ENCODE measurements around the gene TMEM179B. TPM values are rescaled to one million over a fixed set of nuclear protein-coding genes. Genes with fewer than 3 reads are reported as not detected.
A peak's percentile ranks its signal among the peaks of the same experiment; 100 is the strongest.
"Not testable (repeated sequence)": the region's sequence is repeated elsewhere in the genome, so short reads cannot be mapped to it uniquely, and the experiment has no call there.

TMEM179B gene, protein sequence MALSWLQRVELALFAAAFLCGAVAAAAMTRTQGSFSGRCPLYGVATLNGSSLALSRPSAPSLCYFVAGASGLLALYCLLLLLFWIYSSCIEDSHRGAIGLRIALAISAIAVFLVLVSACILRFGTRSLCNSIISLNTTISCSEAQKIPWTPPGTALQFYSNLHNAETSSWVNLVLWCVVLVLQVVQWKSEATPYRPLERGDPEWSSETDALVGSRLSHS
- 27.5 and 41.9 TPM in 2 replicates for total RNA-seq
- 64.8 and 69.5 TPM in 2 replicates for polyA plus RNA-seq
- polyA plus RNA-seq (2012): 65.6 and 75.1 TPM in 2 replicates
- 104 and 112 TPM in 2 replicates for polyA minus RNA-seq (ENCODE audit: low replicate concordance)

DNA sequence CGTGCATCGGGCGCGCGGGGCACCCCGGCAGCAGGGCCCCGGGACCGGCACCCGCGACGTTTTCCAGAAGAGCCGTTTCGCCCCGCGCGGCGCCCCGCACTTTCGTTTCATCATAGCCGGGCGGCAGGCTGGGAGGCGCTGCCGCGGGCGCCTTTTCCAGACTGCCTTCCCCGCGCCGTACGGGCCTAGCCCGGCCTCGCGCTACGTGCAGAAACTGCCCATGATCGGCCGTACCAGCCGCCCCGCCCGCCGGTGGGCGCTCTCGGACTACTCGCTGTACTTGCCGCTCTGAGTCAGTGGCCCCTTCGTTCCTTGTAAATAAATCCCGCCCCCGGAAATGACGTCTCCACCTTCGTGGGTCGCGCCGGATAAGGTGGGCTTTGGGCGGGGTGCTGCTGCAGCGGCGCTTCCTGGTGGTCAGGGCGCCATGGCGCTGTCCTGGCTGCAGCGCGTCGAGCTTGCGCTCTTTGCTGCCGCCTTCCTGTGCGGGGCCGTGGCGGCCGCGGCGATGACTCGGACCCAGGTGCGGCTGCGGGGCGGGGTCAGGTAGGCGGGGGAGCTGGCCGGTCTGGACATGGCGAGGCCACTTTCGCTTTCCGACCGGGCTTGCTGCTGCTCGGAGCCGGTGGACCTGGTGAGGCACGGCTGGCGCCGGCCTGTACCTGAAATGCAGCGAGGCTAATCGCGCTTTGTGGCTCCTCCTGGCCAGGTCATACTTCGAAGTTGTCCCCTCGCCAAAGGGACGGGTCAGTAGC lies at the start of gene TMEM179B:
TMEM179B (plus strand) TSS at position 398 of the 755 bp plus-strand sequence; CDS start at position 428, 30 bp downstream.
- H3K4me3 ChIP-seq (replicated peaks in 1 of 4; ENCODE audit: control extremely low read depth in 1 of 4, insufficient read depth in 1 of 4, low read depth in 3 of 4, low read length in 4 of 4): peak within 1 kb of the TSS; percentile 87 to 99 (median 98)
- no peaks in the 10 kb centered on the region for H3K27me3 ChIP-seq (ENCODE audit: control insufficient read depth, insufficient read depth, low read length)

DNA sequence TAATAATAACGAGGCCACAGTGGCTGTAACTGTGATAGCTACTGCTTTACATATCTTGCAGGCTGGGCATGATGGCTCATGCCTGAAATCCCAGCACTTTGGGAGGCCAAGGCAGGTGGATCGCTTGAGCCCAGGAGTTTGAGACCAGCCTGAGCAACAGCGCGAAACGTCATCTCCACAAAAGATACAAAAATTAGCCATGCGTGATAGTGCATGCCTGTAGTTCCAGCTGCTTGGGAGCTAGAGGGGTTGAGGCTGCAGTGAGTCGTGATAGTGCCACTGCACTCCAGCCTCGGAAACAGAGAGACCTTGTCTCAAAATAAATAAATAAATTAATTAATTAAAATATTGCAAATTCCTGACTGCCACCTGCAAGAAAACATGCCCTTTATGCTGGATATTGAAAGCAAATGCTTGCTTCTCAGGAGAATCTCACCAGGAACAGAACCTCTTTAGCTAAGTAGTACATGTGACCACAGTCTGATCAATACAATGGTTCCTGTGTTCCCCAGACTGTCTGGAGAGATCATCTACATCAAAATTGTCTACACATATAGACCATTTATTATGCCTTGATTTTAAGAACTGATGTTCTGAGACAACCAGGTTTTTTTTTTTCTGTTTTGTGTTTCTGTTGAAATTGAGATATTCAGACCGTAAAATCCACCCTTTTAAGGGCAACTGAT lies 39.6 kb upstream of the TMEM179B start:
- DNase-seq (ENCODE audit: low read depth in 2 of 2): no peak
- Histone ChIP-seq H3K27me3 (ENCODE audit: control insufficient read depth, insufficient read depth, low read length) (no peaks in the 10 kb centered on the region), H3K4me3 (replicated peaks in 1 of 4; ENCODE audit: control extremely low read depth in 1 of 4, insufficient read depth in 1 of 4, low read depth in 3 of 4, low read length in 4 of 4) (no peak overlapping the region), H3K79me2 (ENCODE audit: control insufficient read depth, insufficient read depth, low read length) (peaks cover 4% of the 10 kb centered on the region), H3K36me3 (ENCODE audit: control insufficient read depth, insufficient read depth, low read length) (peaks cover 5% of the 10 kb centered on the region), H4K20me1 (ENCODE audit: control insufficient read depth, extremely low read depth, insufficient read depth, low read length) (no peaks in the 10 kb centered on the region), H3K9me3 (ENCODE audit: control insufficient read depth, insufficient read depth, low read depth, low read length) (no peaks in the 10 kb centered on the region), H3K27ac (ENCODE audit: insufficient read depth, low read length) (no peak overlapping the region), H3K9ac (ENCODE audit: insufficient read depth, low read length) (no peak overlapping the region), H3K4me1 (ENCODE audit: control insufficient read depth, extremely low read depth, insufficient read depth, low read length) (no peaks in the 10 kb centered on the region), H2AFZ (ENCODE audit: low read length) (no peak overlapping the region), H3K4me2 (ENCODE audit: extremely low read depth, insufficient read depth, low read length) (no peak overlapping the region)
- TF ChIP-seq, protein P1, sequence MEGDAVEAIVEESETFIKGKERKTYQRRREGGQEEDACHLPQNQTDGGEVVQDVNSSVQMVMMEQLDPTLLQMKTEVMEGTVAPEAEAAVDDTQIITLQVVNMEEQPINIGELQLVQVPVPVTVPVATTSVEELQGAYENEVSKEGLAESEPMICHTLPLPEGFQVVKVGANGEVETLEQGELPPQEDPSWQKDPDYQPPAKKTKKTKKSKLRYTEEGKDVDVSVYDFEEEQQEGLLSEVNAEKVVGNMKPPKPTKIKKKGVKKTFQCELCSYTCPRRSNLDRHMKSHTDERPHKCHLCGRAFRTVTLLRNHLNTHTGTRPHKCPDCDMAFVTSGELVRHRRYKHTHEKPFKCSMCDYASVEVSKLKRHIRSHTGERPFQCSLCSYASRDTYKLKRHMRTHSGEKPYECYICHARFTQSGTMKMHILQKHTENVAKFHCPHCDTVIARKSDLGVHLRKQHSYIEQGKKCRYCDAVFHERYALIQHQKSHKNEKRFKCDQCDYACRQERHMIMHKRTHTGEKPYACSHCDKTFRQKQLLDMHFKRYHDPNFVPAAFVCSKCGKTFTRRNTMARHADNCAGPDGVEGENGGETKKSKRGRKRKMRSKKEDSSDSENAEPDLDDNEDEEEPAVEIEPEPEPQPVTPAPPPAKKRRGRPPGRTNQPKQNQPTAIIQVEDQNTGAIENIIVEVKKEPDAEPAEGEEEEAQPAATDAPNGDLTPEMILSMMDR (conservative IDR thresholded peaks at IDR 0.05 in 1 of 2, IDR thresholded peaks at IDR 0.05 in 1 of 2; ENCODE audit: low read depth in 1 of 2, low read length in 2 of 2): no peak
- TF ChIP-seq EZH2 (IDR thresholded peaks at IDR 0.05; ENCODE audit: low read length, missing control alignments): no peak

More for the DNA sequence above, at the start of gene TMEM179B:
- peaks cover 11% of the 10 kb centered on the region for H3K36me3 ChIP-seq (ENCODE audit: control insufficient read depth, insufficient read depth, low read length)
- H3K9me3 ChIP-seq (ENCODE audit: control insufficient read depth, insufficient read depth, low read depth, low read length): no peaks in the 10 kb centered on the region
- H3K27ac ChIP-seq (ENCODE audit: insufficient read depth, low read length): peak within 1 kb of the TSS; percentile 93
- no peak for TF ChIP-seq EZH2 (IDR thresholded peaks at IDR 0.05; ENCODE audit: low read length, missing control alignments)
- TF ChIP-seq, protein P1 (conservative IDR thresholded peaks at IDR 0.05 in 1 of 2, IDR thresholded peaks at IDR 0.05 in 1 of 2; ENCODE audit: low read depth in 1 of 2, low read length in 2 of 2): peak; percentile 58 to 59
- peak; percentile 97 to 98 for DNase-seq (ENCODE audit: low read depth in 2 of 2)
- peak within 1 kb of the TSS; percentile 98 for H3K4me2 ChIP-seq (ENCODE audit: extremely low read depth, insufficient read depth, low read length)
- peaks cover 16% of the 10 kb centered on the region for H3K4me1 ChIP-seq (ENCODE audit: control insufficient read depth, extremely low read depth, insufficient read depth, low read length)
- peak within 1 kb of the TSS; percentile 59 for H2AFZ ChIP-seq (ENCODE audit: low read length)
- peaks cover 39% of the 10 kb centered on the region for H3K79me2 ChIP-seq (ENCODE audit: control insufficient read depth, insufficient read depth, low read length)
- H4K20me1 ChIP-seq (ENCODE audit: control insufficient read depth, extremely low read depth, insufficient read depth, low read length): no peaks in the 10 kb centered on the region
- H3K9ac ChIP-seq (ENCODE audit: insufficient read depth, low read length): peak within 1 kb of the TSS; percentile 89

DNA sequence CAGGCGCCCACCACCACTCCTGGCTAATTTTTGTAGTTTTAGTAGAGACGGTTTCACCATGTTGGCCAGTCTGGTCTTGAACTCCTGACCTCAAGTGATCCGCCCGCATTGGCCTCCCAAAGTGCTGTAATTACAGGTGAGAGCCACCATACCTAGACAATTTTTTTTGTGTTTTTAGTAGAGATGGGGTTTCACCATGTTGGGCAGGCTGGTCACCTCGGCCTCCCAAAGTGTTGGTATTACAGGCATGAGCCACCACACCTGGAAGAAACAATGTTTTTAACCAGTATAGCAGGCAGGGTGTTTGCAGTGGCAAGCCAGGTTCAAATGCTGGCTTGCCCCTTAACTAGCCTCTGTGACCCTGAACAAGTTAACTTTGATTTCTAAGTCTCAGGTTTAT lies 37.3 kb upstream of the TMEM179B start:
- not testable (repeated sequence) for H3K27ac ChIP-seq (ENCODE audit: insufficient read depth, low read length); H3K4me2 ChIP-seq (ENCODE audit: extremely low read depth, insufficient read depth, low read length); H3K79me2 ChIP-seq (ENCODE audit: control insufficient read depth, insufficient read depth, low read length); H2AFZ ChIP-seq (ENCODE audit: low read length); DNase-seq (ENCODE audit: low read depth in 2 of 2); H3K9ac ChIP-seq (ENCODE audit: insufficient read depth, low read length); H3K4me3 ChIP-seq (replicated peaks in 1 of 4; ENCODE audit: control extremely low read depth in 1 of 4, insufficient read depth in 1 of 4, low read depth in 3 of 4, low read length in 4 of 4); H3K9me3 ChIP-seq (ENCODE audit: control insufficient read depth, insufficient read depth, low read depth, low read length); H3K4me1 ChIP-seq (ENCODE audit: control insufficient read depth, extremely low read depth, insufficient read depth, low read length); H4K20me1 ChIP-seq (ENCODE audit: control insufficient read depth, extremely low read depth, insufficient read depth, low read length); H3K27me3 ChIP-seq (ENCODE audit: control insufficient read depth, insufficient read depth, low read length); H3K36me3 ChIP-seq (ENCODE audit: control insufficient read depth, insufficient read depth, low read length)

All from fibroblast of lung (primary cell).